ENCODE measurements around the gene MTHFD2L.

MTHFD2L gene

DNA sequence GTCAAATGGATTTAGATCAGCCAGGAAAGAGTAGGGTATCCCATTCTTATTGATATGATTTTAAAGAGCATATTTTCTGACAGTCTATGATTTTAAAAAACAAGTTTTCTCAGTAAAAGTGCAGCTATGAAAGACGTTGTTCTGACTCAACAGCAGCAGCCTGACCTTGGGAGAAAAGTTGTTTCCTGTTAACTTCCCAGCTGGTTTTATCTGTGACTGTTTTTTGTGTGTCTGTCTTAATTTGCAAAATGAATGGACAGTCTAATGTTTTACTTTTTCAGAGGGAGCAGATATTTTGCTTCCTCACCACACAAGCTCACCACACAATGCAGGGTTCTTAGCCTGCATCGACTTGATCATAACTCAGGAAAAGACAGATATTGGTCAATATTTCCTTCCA, 764 bp upstream of the MTHFD2L start:
- Histone ChIP-seq H3K27ac (ENCODE audit: low read depth, low read length, poor library complexity, severe bottlenecking) (no peak overlapping the region), H3K4me2 (ENCODE audit: low read length) (peak overlapping the region; percentile 92), H3K27me3 (ENCODE audit: insufficient read depth, low read length) (no peaks in the 10 kb centered on the region), H2AFZ (ENCODE audit: low read length) (peak overlapping the region; percentile 88), H3F3A (ENCODE audit: insufficient read depth, low read length) (0 out of 2 replicates have a peak, but pooled peaks cover under 1% of the 10 kb centered on the region), H3K79me2 (ENCODE audit: insufficient read depth, low read length) (peaks cover 40% of the 10 kb centered on the region), H3K9me3 (ENCODE audit: low read length) (no peaks in the 10 kb centered on the region), H4K20me1 (ENCODE audit: insufficient read depth, low read length) (no peaks in the 10 kb centered on the region), H3K9me2 (ENCODE audit: low read depth, low read length) (no peaks in the 10 kb centered on the region), H3K36me3 (ENCODE audit: insufficient read depth, low read length) (peaks cover 24% of the 10 kb centered on the region), H3K4me1 (ENCODE audit: insufficient read depth, low read length, severe bottlenecking) (peaks cover 23% of the 10 kb centered on the region), H3K4me3 (ENCODE audit: low read depth, low read length, poor library complexity, severe bottlenecking) (peak overlapping the region; percentile 100), H3K9ac (ENCODE audit: low read length) (peak overlapping the region; percentile 99; the same call in 1 of the 2 replicates)
- TF ChIP-seq, protein P1, sequence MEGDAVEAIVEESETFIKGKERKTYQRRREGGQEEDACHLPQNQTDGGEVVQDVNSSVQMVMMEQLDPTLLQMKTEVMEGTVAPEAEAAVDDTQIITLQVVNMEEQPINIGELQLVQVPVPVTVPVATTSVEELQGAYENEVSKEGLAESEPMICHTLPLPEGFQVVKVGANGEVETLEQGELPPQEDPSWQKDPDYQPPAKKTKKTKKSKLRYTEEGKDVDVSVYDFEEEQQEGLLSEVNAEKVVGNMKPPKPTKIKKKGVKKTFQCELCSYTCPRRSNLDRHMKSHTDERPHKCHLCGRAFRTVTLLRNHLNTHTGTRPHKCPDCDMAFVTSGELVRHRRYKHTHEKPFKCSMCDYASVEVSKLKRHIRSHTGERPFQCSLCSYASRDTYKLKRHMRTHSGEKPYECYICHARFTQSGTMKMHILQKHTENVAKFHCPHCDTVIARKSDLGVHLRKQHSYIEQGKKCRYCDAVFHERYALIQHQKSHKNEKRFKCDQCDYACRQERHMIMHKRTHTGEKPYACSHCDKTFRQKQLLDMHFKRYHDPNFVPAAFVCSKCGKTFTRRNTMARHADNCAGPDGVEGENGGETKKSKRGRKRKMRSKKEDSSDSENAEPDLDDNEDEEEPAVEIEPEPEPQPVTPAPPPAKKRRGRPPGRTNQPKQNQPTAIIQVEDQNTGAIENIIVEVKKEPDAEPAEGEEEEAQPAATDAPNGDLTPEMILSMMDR (IDR thresholded peaks at IDR 0.05; ENCODE audit: low read length): no peak
- no peak for TF ChIP-seq EZH2 (IDR thresholded peaks at IDR 0.05; ENCODE audit: borderline replicate concordance, low read length)

DNA sequence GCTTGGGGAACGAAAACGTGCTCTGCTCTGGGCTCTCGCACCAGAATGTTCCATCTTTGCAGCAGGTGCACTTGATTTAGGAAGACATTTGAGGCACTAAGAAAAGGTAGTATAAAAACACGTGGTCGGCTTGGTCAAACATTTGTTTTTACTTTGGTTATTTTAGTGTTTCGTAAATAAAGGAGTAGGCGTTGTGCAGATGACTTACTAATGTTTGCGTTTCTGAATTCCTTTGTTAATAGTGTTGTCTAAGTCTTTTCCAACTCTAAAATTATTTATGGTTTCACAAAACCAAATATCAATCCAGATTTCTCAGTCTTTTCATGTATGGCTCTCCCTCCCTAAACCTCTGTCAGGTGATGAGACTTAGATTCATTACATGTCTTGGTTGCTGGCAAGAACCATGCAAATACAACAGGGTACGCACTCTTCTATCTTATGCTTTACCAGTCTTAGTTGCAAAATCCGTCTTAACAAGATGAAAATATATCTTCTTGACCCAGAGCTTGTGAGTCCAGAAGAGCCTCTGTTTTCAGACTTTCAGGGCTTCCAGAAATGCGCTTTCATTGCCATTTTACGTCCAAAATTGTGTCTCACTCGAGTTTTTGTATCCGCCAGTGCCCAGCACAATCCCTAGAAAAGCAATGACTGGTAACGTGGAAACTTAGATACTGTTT, 686 bp downstream of the MTHFD2L start:
- no peaks in the 10 kb centered on the region for H3K27me3 ChIP-seq (ENCODE audit: insufficient read depth, low read length)
- peaks cover 48% of the 10 kb centered on the region for H3K79me2 ChIP-seq (ENCODE audit: insufficient read depth, low read length)
- H3K9me3 ChIP-seq (ENCODE audit: low read length): no peaks in the 10 kb centered on the region
- H4K20me1 ChIP-seq (ENCODE audit: insufficient read depth, low read length): no peaks in the 10 kb centered on the region
- peaks cover 35% of the 10 kb centered on the region for H3K36me3 ChIP-seq (ENCODE audit: insufficient read depth, low read length)
- no peaks in the 10 kb centered on the region for H3F3A ChIP-seq (ENCODE audit: insufficient read depth, low read length)
- peak overlapping the region; percentile 100 for H3K4me3 ChIP-seq (ENCODE audit: low read depth, low read length, poor library complexity, severe bottlenecking)
- peaks cover 23% of the 10 kb centered on the region for H3K4me1 ChIP-seq (ENCODE audit: insufficient read depth, low read length, severe bottlenecking)
- H3K9me2 ChIP-seq (ENCODE audit: low read depth, low read length): no peaks in the 10 kb centered on the region
- peak overlapping the region; percentile 92 for H3K4me2 ChIP-seq (ENCODE audit: low read length)
- H3K27ac ChIP-seq (ENCODE audit: low read depth, low read length, poor library complexity, severe bottlenecking): peak overlapping the region; percentile 59
- TF ChIP-seq EZH2 (IDR thresholded peaks at IDR 0.05; ENCODE audit: borderline replicate concordance, low read length): no peak
- TF ChIP-seq, protein P1 (IDR thresholded peaks at IDR 0.05; ENCODE audit: low read length): no peak
- peak overlapping the region; percentile 99 for H3K9ac ChIP-seq (ENCODE audit: low read length)
- H2AFZ ChIP-seq (ENCODE audit: low read length): peak overlapping the region; percentile 91

DNA sequence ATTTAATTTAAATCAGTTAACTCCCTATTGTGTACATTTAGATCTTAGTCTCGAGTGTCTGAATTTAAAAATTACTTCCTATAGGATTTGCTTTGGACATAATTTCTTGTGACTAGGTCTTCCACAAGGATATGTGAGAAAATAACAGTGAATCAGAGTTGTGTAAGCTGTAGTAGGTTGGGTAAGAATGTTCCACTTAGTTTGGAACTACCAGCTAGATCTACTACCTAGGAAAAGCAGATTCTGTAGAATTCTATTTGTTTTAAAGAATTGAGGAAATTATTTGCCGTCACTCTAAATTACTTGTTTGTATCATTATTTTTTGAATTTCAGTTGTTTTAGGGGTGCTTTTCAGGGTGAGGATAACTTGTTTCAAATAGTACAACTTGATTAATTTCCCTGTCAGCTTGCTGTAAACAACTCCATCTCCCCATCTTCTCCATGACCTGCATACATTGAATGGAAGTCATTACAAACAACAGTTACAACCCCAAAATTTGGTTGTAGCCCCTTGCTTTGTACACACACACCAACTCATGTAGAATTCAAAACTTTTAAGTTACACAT, 1.3 kb downstream of the MTHFD2L start:
- Histone ChIP-seq H3K36me3 (ENCODE audit: insufficient read depth, low read length) (peaks cover 35% of the 10 kb centered on the region), H3F3A (ENCODE audit: insufficient read depth, low read length) (no peaks in the 10 kb centered on the region), H3K9me3 (ENCODE audit: low read length) (no peaks in the 10 kb centered on the region), H3K27ac (ENCODE audit: low read depth, low read length, poor library complexity, severe bottlenecking) (peak overlapping the region; percentile 59), H3K4me2 (ENCODE audit: low read length) (peak overlapping the region; percentile 92), H3K27me3 (ENCODE audit: insufficient read depth, low read length) (no peaks in the 10 kb centered on the region), H3K9ac (ENCODE audit: low read length) (peak overlapping the region; percentile 99), H3K9me2 (ENCODE audit: low read depth, low read length) (no peaks in the 10 kb centered on the region), H4K20me1 (ENCODE audit: insufficient read depth, low read length) (no peaks in the 10 kb centered on the region), H3K4me1 (ENCODE audit: insufficient read depth, low read length, severe bottlenecking) (peaks cover 23% of the 10 kb centered on the region), H3K4me3 (ENCODE audit: low read depth, low read length, poor library complexity, severe bottlenecking) (peak overlapping the region; percentile 100), H2AFZ (ENCODE audit: low read length) (no peak overlapping the region), H3K79me2 (ENCODE audit: insufficient read depth, low read length) (peaks cover 48% of the 10 kb centered on the region)
- TF ChIP-seq, protein P1 (IDR thresholded peaks at IDR 0.05; ENCODE audit: low read length): no peak
- TF ChIP-seq EZH2 (IDR thresholded peaks at IDR 0.05; ENCODE audit: borderline replicate concordance, low read length): no peak

Data from OCI-LY1 (cell line).